ENCODE measurements around the gene SNTG2. TPM values are rescaled to one million over a fixed set of nuclear protein-coding genes. Genes with fewer than 3 reads are reported as not detected.

Gene SNTG2
- total RNA-seq, 6 experiments from 2014 or later: not detected

DNA sequence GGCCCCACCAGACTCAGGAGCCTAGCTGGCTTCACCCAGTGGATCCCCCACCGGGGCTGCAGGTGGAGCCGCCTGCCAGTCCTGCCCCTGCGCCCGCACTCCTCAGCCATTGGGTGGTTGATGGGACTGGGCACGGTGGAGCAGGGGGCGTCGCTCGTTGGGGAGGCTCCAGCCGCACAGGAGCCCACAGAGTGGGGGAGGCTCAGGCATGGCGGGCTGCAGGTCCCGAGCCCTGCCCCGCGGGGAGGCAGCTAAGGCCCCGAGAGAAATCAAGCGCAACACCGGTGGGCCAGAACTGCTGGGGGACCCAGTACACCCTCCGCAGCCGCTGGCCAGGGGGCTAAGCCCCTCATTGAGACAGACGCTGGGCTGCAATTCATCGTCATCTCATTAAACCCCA lies 184.0 kb downstream of the SNTG2 start:
- Histone ChIP-seq H3K27ac (no peak overlapping the region), H3K4me3 (no peak overlapping the region), H3K27me3 (no peaks in the 10 kb centered on the region), H3K9me3 (no peaks in the 10 kb centered on the region), H3K36me3 (no peaks in the 10 kb centered on the region), H3K4me1 (no peaks in the 10 kb centered on the region)
- DNase-seq (no peak), ATAC-seq (no peak)
- no peak for TF ChIP-seq POLR2A (IDR thresholded peaks at IDR 0.05)
- TF ChIP-seq, protein P1, sequence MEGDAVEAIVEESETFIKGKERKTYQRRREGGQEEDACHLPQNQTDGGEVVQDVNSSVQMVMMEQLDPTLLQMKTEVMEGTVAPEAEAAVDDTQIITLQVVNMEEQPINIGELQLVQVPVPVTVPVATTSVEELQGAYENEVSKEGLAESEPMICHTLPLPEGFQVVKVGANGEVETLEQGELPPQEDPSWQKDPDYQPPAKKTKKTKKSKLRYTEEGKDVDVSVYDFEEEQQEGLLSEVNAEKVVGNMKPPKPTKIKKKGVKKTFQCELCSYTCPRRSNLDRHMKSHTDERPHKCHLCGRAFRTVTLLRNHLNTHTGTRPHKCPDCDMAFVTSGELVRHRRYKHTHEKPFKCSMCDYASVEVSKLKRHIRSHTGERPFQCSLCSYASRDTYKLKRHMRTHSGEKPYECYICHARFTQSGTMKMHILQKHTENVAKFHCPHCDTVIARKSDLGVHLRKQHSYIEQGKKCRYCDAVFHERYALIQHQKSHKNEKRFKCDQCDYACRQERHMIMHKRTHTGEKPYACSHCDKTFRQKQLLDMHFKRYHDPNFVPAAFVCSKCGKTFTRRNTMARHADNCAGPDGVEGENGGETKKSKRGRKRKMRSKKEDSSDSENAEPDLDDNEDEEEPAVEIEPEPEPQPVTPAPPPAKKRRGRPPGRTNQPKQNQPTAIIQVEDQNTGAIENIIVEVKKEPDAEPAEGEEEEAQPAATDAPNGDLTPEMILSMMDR (IDR thresholded peaks at IDR 0.05): no peak
- intact Hi-C loops (cut with DNase I): no loop called here
- no CpG with 5 or more reads among the region's 20 CpGs for WGBS (ENCODE audit: insufficient coverage, low coverage, low lambda C conversion rate, missing lambda C conversion rate)

DNA sequence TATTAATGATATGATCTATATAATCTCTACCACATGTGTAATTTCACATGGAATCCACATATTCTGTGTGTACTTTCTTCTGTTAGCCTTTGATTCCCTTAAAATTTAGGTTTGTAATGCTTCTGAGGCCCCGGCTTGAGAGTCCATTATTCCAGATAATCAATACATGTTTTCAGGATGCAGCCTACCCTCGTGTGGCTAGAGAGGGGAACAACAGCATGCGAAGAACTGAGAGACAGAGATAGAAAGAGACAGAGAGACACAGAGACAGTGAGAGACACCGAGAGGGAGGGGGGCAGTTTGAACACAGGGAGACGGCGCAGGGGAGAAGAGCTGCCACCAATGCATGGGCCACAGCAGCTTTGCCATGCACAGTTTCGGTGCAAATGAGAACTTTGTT lies 185.4 kb downstream of the SNTG2 start:
- WGBS (ENCODE audit: insufficient coverage, low coverage, low lambda C conversion rate, missing lambda C conversion rate): 45% methylated on average over 7 of the region's 7 CpGs
- TF ChIP-seq, protein P1 (IDR thresholded peaks at IDR 0.05): peak in 2 of 4 donors; percentile 10 to 23
- TF ChIP-seq POLR2A (IDR thresholded peaks at IDR 0.05): no peak
- Histone ChIP-seq H3K4me3 (no peak overlapping the region), H3K27ac (no peak overlapping the region), H3K27me3 (no peaks in the 10 kb centered on the region), H3K4me1 (no peaks in the 10 kb centered on the region), H3K36me3 (no peaks in the 10 kb centered on the region), H3K9me3 (no peaks in the 10 kb centered on the region)
- DNase-seq (no peak), ATAC-seq (peak in 2 of 4 donors; percentile 49 to 50)
- intact Hi-C loops (cut with DNase I): no loop called here

DNA sequence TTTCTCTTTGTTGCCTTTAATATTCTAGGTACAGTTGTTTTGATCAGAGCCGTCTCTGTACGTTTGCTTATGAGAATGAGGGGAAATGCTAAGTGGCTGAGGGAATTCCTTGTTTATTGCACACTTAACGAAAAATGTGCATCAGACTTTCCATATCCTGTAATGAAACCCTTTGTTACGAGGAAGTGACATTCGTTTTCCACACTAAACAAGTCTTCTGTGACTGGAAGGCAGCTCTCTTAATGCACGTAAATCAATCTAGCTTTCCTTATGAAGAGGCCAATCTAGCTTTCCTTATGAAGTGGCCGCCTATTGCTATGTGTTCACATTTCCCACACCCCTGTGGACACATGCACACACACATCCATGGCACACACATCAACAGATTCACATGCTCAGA lies 186.2 kb downstream of the SNTG2 start:
- no peak for DNase-seq
- WGBS (ENCODE audit: insufficient coverage, low coverage, low lambda C conversion rate, missing lambda C conversion rate): 26% methylated on average over 7 of the region's 7 CpGs
- no peak for ATAC-seq
- Histone ChIP-seq H3K36me3 (no peaks in the 10 kb centered on the region), H3K27me3 (no peaks in the 10 kb centered on the region), H3K4me1 (no peaks in the 10 kb centered on the region), H3K4me3 (no peak overlapping the region), H3K9me3 (no peaks in the 10 kb centered on the region), H3K27ac (no peak overlapping the region)
- TF ChIP-seq, protein P1 (IDR thresholded peaks at IDR 0.05): no peak
- TF ChIP-seq POLR2A (IDR thresholded peaks at IDR 0.05): no peak
- intact Hi-C loops (cut with DNase I): no loop called here

DNA sequence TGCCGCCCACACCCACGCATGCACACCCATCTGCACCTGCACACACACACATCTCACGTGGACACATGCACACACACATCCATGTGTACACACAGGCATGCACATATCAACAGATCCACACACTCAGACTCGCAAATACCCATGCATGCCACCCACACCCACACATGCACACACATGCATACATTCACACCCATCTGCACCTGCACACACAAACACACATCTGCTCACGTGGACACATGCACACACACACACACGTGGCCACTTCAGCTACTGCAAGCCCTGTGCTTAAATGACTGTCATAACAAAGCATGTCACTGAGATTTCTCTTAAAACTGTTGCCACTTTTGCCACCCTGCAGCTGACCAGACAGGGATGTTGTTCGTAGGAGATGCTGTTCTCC lies 186.6 kb downstream of the SNTG2 start:
- DNase-seq (no peak), ATAC-seq (no peak)
- intact Hi-C loops (cut with DNase I): no loop called here
- Histone ChIP-seq H3K36me3 (no peaks in the 10 kb centered on the region), H3K27ac (no peak overlapping the region), H3K27me3 (no peaks in the 10 kb centered on the region), H3K9me3 (no peaks in the 10 kb centered on the region), H3K4me3 (no peak overlapping the region), H3K4me1 (no peaks in the 10 kb centered on the region)
- WGBS (ENCODE audit: insufficient coverage, low coverage, low lambda C conversion rate, missing lambda C conversion rate): 68% methylated on average over 7 of the region's 7 CpGs
- TF ChIP-seq, protein P1 (IDR thresholded peaks at IDR 0.05): no peak
- TF ChIP-seq POLR2A (IDR thresholded peaks at IDR 0.05): no peak

DNA sequence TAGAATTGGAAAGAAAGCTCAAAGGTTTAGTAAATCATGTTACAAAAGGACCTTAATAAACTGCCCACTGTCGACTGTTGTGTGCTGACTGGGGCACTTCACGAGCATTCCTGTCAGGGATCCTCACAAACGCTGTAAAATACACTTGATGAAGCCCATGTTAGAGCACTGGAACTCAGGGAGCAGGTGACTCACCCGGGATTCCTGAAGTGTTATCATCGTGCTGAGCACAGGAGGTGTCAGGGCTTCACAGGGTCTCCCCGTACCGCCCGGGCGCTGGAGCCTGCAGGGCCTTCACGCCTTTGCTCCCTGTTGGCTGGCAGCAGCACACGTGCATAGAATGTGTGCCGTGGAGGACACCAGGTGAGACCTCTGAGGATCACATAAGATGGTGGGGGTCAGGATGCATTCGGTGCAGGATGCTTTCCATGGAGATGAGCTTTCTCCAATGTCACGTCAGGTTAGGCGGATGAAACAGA lies 187.3 kb downstream of the SNTG2 start:
- 61% methylated on average over 14 of the region's 15 CpGs for WGBS (ENCODE audit: insufficient coverage, low coverage, low lambda C conversion rate, missing lambda C conversion rate)
- H3K9me3 ChIP-seq: no peaks in the 10 kb centered on the region
- no peaks in the 10 kb centered on the region for H3K27me3 ChIP-seq
- no peak for TF ChIP-seq POLR2A (IDR thresholded peaks at IDR 0.05)
- TF ChIP-seq, protein P1 (IDR thresholded peaks at IDR 0.05): no peak
- no peak overlapping the region for H3K27ac ChIP-seq
- no peaks in the 10 kb centered on the region for H3K36me3 ChIP-seq
- no peaks in the 10 kb centered on the region for H3K4me1 ChIP-seq
- DNase-seq (no peak), ATAC-seq (peak in 1 of 4 donors; percentile 12)
- no peak overlapping the region for H3K4me3 ChIP-seq
- intact Hi-C loops (cut with DNase I): no loop called here
